Cardiac septum (tissue), 1 donor: ENCODE measurements around the gene RREB1. TPM values are rescaled to one million over a fixed set of nuclear protein-coding genes. Genes with fewer than 3 reads are reported as not detected.

Experiments used
- DNase-seq: peaks from one replicate; pipeline ENCODE4 v3.0.0-alpha.2; 2020; ENCODE audit warnings: low spot score
- intact Hi-C: fragments of 100-400 bp; cut with DNase I; formaldehyde crosslinking; loops from one replicate; pipeline ENCODE4 v1.14.0; 2022
- total RNA-seq: library from RNA; stranded (reverse); fragmentation: NEBNext Ultra II Directional; extraction: Animal tissue kit (Norgen Biotek cat#: 25700); gene quantifications from one replicate; pipeline ENCODE4 v1.2.1, GENCODE V29; 2021
- donor health status: DM: no; HTN: no; CAD: no.

Gene RREB1
- total RNA-seq, 1 donor from 2014 or later = 27.8 TPM

DNA sequence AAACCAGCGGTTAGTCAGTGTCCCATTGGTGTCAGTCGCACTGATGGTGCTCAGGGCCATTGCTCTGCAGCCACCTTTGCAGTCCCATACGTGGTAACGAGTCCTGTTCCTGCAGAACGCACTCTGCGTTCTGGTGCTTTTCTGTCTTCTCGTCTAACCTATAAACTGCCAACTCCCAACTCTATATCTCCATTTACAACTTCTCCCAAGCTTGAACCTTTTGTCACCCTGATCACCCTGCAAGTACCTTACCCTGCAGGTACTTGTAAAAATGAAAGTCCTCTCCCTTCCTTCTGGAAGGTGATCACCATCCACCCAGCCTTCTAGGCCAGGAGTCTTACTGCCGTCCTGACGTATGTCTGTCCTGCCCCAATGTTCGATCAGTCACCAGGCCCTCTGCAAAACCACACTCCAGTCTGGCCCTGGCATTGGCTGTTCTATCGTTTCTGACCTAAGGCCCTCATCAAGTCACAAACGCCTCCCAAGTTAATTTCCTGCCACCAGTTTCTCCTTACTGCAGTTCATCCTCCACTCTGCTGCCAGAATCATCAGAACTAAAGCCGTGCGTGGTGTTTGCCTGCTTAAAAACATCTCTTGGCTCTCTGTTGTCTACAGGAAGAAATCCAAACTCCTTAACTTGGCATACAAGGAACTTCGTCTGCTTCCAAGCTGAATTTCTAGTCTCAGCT lies 7.9 kb downstream of the RREB1 start:
- intact Hi-C loops = loop anchor here (10.0 kb wide), 1 partner anchor 391 kb away; no protein-coding TSS in a partner anchor
- DNase-seq = no peak

DNA sequence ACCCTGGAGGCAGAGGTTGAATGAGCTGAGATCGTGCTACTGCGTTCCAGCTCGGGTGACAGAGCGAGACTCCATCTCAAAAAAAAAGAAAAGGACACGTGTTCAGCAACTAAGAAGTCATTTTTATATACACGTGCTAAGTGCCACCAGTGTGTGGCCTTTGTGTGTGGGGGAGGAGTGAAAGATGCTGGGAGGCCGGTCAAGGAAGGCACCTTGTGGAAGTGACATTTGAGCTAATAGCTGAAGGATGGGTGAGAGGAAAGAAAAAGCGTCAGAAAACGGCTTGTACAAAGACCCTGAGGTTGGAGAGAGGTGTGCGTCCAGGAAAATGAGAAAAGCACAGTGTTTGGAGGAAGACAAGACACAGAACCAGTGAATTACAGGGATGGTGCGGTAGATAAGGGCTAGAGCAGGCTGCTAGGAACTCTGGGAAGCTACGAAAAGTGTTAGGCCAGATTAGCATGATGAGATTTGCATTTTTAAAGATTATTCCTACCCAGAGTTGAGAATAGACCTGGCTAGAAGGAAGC lies 11.6 kb downstream of the RREB1 start:
- no peak for DNase-seq

DNA sequence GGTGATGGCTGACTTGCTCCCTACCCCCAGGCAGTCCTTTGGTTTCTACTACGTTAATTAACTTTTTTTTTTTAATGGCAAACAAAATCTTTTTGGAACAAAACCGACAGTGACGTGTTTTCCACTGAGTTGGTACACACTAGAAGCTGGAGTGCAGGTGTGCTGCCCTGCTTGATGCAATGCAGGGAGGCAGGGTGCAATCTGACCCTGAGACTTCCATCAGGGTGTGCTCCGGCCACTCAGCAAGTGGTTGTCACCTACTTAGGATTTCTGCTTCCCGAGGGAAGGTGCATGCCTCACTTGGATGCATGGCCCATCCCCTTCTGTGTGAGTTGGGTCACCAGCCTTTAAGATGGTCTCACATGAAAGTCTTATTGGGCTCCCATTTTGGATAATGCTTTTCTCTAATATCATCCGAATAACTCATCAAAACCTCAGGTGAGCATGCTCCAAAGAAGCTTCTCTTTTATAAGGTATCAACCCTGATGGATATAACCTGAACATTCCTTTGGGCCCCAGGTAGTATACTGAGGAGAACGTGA lies 14.0 kb downstream of the RREB1 start:
- DNase-seq = no peak
- intact Hi-C loops = no loop called here

More for the DNA sequence above, 11.6 kb downstream of the RREB1 start:
- intact Hi-C loops = loop anchor here (10.0 kb wide), 1 partner anchor 395 kb away; no protein-coding TSS in a partner anchor

DNA sequence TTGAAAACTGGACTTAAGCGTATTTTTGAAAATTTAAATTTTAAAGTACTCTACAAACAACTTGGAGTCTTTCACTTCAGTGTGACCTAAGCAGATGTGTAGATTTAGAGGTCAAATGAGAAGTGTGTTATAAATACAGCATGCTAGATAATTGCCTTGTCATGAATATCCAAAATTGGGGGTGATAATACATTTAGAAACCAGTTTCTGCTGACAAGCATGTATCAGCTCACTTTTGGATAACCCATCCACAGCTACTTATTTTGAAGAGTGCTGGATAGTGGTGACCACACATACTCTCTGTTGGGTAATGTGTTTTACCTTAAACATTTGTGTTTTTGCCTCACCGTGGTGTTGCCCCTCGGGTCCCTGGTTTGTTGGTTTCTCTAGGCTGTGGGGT lies 14.9 kb downstream of the RREB1 start:
- no peak for DNase-seq
- intact Hi-C loops = no loop called here

DNA sequence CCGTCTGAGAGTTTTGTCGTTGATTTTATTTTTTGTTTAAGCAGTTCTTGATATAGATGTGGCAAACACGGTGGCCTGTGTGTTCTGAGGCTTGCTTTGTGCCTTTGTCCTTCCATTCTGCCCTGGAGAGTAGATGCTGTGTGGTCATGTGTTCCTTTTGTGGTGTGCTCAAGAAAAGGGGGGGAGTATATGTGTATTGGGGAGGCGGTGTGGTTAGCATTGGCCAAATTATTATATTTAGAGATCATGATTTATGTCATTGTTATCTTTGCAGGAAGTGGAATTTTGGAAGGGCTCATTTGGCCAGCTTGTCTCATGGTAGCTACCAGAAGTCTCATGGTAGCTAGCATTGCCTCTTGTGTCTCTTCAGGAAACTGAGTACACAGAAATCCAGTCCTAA lies 16.4 kb downstream of the RREB1 start:
- no peak for DNase-seq
- intact Hi-C loops = no loop called here

DNA sequence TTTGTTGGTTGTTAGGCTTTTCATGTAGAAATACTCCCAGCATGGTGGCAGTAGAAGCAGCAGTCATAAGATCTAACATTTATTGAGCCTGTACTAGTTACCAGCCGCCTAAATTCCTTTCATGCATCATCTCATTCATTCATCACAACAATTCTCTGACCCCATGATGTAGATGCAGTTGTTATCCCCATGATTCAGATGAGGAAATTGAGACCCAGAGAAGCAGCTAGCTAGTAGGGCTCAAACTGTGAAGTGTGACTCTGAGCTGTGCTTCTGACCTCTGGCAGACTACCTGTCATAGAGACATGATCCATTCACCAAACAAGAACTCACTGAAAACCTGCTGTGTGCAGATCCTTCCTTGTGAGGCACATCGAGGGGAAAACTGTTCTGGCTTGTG lies 16.9 kb downstream of the RREB1 start:
- intact Hi-C loops = no loop called here
- DNase-seq = no peak

DNA sequence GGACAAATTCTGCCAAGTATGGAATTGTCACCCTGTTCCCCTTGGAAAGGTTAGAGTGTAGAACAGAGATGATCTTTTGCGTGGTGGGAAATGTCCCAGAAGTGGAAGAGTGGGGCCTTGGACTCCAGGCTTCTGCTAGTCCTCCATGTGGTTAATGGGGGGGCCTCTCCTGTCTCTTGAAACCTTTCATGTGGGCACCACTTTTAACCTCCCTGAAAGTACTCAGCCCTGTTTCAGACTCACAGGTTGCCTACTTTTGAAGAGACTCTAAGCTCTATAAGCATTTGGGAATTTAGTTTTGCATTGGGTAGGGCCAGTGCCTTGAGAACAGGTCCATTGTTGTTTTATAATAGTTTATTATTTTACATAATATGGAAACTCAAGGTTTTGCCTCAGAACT lies 17.5 kb downstream of the RREB1 start:
- DNase-seq = no peak
- intact Hi-C loops = no loop called here

DNA sequence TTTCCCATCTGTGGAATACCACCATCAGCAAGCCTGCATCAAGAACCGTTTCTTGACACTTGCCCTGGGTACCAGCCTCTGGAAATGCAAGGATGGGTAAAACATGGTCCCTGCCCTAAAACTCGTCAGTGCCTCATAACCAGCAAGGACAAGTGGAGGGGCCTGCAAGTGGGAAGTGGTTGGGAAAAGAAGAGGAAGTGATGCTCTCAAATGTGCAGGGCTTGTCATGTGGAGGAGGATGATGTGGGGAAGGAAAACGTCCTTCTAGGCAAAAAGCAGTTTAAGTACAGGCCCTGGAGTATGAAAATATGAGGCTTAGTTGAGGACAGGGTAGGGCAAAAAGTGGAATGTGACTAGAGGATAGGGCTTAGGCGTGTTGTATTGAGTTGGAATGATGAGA lies 19.0 kb downstream of the RREB1 start:
- DNase-seq = no peak
- intact Hi-C loops = no loop called here

DNA sequence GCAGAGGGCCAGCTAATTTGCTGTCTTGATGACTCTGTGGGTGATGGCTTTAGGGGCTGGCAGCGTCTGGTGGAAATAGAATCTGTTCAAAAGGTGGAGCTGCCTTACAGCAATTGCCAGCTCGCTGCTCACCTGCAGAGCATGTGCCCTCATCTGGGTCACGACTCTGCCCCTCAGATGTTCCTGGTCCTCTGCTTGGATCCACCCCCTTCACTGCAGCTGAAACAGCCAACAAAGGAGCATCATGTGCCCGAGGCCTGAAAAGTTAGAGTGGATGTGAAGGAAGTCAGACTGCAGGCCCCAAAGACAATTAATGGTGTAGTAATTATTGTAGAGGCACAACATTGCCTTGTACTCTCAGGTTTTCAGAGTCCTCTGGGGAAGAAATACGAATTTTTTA lies 19.9 kb downstream of the RREB1 start:
- DNase-seq = no peak
- intact Hi-C loops = no loop called here

DNA sequence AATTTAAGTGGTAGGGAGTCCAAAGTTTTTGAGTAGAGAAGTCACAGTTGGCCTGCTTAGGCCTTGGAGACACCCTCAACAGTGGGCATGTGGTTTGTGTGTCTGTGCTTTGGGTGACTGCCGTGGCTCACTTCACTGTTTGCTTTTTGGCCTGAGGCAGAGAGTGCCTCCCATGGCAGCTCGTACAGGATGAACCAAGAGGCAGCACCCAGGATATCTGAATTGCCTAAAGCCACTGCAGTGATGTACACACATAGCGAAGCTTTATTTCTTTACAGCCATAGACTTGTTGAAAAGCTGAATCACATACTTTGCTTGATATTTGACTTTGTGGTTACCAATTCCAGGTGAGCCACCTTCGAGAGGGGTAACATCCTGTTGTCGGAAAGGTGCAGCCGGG lies 21.6 kb downstream of the RREB1 start:
- intact Hi-C loops = no loop called here

DNA sequence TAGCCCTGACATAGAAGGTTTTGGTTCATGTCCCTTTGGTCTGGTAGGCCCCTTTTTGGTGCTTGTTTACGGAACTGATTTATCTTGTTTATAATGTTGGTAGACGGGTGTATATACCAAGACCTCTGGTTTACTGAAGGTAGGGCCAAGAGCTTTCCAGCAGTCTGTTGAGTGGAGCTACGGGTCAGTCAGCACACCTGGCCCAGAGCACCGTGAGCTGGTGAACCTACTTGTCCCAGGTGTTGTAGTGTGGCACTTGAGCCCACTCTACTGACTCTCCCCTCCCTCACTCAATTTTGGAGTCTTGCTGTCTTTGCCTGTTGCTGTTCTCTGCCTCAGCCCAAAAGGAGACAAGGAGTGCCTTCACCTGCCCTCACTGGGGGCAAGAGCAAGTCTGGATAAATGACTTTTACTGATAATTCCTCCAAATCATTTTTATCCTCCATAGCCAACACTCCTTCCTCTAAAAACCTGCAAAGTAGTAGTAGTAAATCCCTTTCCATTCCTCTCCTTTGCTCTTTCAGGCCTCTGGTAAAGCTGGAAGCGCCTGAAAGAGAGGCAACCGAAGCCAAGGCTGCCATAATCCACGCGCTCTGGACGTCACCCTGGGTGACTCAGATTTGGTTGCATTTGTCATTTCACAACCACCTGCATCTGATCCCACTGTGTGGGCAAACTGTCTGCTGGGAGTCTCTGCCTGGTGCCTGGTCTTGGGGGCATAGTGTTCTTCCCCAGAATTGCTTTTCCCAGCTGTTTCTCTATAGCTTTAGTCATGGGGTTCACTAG lies 22.2 kb downstream of the RREB1 start:
- no peak for DNase-seq
- intact Hi-C loops = no loop called here

More for the DNA sequence above, 21.6 kb downstream of the RREB1 start:
- DNase-seq = no peak

DNA sequence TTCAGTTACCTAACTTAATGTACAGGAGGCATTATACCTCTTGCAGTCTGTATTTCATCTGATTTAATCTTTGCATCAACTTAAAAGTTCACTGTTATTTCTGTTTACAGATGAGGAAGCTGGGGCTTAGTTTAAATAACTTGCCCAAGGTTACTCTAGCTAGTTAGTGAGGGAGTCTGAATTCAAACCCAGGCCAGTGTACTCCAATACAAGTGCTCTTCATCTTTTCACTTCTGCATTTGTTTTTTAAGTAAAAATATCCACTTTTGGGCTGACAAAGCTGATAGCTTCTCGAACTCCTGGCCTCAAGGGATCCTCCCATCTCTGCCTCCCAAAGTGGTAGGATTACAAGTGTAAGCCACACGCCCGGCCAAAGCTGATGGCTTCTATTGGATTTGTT lies 23.6 kb downstream of the RREB1 start:
- no peak for DNase-seq
- intact Hi-C loops = no loop called here

DNA sequence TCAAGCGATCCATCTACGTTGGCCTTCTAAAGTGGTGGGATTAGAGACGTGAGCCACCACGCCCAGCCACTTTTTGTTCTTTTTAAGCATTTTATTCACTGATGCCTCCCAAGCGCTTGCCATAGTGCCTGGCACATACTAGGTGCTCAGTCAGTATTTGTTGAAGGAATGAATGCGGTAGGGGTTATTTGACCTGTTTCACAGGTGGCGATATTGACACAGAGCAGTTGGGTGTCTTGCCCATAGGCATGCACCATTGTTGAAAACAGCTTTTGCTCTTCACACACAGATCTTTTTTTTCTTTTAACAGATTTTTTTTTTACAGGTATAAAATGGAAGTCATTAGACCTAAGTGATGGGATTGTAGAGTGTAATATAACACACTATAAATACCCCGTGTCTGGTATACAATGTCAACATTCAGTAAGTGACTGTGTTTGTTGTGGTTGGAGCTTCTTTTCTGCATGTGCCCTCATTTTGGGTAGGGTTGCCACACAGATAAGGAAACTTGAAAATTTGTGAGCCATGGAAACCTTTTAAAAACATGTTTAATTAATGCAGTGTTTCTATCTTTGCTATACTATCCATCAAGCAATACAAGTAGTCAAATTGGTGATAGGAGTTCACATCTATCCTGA lies 24.8 kb downstream of the RREB1 start:
- DNase-seq = no peak
- intact Hi-C loops = no loop called here

DNA sequence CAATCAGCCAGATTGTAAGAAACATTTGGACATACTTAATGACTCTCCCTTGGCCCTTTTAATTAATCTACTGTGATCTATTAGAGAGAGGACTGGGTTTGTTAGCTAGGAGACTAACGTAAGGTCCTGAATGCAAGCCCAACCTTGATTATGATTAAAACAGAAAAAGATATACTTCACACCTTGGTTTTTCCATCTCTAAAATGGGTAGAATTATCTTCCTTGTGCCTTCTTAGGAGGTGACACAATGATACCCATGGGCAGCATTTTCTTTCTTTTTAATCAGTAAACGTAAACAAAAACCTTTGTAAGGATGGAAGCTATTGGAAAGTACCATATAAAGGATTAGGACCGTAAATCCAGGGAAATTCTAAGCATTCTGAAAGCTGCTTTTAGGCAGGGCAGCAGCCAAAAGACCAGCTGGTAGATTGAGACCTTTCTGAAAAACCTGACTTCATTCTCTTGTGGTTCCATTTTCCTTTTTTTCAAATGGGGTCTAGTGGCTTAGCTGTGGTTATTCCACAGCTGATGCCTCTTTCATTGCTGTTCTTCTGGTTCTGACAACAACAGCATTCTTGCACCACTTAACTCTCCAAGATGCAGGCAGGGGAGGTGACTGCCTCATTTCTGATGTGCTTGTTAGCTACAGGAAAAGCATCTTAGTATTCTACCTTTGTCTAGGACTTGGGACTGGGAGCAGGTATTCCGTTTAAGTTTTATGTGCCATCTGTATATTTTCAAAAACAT lies 27.4 kb downstream of the RREB1 start:
- DNase-seq = no peak
- intact Hi-C loops = no loop called here

DNA sequence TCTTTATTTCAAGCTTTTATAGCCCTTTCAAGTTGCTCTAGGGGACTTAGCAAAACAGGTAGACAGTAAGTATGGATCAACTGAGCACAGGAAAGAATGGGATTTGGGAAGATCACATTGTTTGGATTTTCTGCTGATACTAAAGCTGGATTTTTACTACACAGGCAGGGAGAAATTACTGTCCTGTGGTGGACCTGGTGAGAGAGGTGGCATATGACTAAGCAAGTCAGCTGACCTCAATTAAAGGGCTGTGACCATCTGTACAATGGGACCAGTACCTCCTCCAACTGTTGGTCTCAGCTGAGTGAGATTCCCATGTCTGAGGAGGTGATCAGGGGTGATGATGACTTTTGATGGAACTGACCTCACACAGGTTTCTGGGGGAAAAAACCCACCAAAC lies 28.0 kb downstream of the RREB1 start:
- no peak for DNase-seq
- intact Hi-C loops = no loop called here

DNA sequence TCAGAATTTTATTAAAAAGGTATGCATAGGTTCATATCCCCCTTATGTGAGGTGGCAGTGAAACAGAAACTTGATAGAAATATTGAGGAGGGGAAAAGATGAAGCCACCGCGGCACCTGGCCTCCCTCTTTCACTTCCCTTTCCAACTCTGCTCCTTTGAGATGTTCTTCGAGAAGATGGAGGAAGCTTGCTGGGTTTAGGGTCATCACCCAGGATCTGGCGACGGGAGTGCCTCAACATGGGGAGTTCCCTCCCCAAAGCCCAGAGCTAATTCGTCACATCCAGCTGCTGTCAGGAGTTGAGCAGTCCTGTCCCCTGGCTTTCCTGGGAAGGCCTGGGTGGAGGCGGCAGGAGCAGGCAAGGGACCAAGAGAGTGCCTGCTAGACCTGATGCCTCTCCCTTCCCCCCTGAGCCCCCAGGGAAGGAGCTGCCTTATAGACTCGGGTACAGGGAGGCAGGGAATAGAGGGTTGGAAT lies 29.1 kb downstream of the RREB1 start:
- no peak for DNase-seq
- intact Hi-C loops = no loop called here

DNA sequence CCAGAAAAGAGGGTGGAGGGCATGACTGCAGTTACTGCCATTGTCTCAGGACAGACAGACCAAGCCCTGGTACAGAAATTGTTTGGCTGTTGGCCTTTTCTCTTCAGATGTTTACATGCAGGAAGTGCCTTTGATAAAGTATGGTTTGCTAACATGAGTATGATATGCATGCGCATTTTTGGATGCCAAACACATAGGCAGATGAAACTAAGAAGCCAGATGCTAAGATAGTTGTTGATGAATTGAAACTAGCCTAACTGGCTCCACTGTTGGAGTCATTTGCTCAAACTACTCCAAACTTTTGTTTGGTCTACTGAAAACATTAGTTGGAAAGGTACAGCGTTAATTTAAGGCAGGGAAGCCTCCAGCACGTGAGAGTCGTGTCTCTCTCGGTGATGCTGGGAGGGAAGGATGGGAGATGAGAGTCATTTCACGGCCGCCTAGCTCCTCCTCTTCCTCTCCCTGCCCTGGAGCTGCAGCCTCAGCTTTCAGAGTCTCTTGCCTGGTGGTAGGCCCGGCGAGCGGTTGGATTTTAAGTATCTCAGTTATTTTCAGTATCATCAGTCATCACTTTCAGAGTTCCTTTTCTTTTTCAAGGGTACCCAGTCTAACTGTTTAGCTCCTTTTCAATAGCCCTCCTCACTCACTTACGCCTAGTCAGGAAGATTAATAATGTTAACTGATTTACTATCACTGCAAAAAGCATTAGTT lies 29.7 kb downstream of the RREB1 start:
- no peak for DNase-seq
- intact Hi-C loops = no loop called here

DNA sequence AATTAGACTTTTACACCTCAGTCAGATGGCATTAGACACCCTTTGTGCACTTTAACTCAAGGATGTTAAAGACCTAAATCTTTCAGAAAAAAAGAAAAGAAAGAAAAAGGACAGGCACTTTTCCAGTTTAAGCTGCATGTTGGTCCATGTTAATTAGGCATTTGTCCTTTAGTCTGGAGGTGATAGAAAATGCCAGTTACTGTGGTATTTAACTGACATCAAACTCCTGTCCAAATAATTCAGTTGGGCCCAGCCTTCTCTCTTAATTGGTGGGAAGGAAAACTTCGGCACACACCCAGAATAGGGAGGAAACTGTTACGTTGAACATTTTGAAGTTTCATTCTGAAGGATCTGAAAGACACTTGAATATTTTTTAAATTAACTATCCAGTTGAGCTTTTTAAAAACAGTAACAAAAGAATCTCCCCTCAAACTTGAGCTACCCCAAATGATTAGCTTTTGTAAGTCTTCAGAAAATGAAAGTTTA lies 30.3 kb downstream of the RREB1 start:
- DNase-seq = no peak
- intact Hi-C loops = no loop called here

DNA sequence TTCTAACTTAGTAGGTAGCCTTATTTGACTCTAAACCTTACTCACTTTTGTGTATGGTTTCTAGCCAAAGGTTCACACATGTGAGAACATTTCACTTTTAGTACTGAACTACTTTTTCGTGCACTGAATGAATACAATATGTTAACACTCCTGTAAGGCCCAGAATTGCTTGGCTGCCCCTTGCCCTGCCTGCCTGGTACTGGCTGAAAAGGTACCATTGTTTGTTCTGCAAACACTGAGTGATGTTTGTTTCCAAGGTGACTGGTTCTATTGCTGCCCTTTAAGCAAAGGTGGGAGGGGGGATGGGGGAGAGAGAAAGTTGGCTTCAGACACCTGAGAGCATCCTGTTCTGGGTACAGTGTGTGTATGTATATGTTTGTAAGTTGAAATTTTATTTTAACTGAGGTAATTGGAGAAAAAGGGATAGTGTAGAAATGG lies 31.2 kb downstream of the RREB1 start:
- intact Hi-C loops = no loop called here
- no peak for DNase-seq
